Astrocyte of the cerebellum (primary cell): ENCODE measurements around the gene SAMD9L.

Source experiments
- DNase-seq: peaks from one replicate; pipeline ENCODE4 v3.0.0-alpha.2; 2011; ENCODE audit warnings: low read depth
- H3K4me3 ChIP-seq: 2 replicates; pipeline ENCODE4 v1.5.1; 2011; ENCODE audit warnings: mild to moderate bottlenecking, low read depth, low read length, moderate library complexity
- in situ Hi-C: cut with HindIII; loops from 2 replicates; pipeline ENCODE4 v1.10.0; 2017; ENCODE audit warnings: low sequenced_read_pairs
- TF ChIP-seq, protein P1 (sequence below): IDR thresholded peaks from 2 replicates; pipeline ENCODE4 v1.5.1; 2012; ENCODE audit warnings: low read length, low read depth, moderate library complexity, mild to moderate bottlenecking; ENCODE audit errors: missing control alignments

Gene SAMD9L

GRCh38 chr7:93117852-93118530, 30.2 kb downstream of the SAMD9L start, which contains the start of gene SAMD9:
Gene SAMD9, minus strand, starts transcription at chr7:93117979. Its CDS starts 11,882 bp downstream, at chr7:93106097.
- TF ChIP-seq, protein P1, sequence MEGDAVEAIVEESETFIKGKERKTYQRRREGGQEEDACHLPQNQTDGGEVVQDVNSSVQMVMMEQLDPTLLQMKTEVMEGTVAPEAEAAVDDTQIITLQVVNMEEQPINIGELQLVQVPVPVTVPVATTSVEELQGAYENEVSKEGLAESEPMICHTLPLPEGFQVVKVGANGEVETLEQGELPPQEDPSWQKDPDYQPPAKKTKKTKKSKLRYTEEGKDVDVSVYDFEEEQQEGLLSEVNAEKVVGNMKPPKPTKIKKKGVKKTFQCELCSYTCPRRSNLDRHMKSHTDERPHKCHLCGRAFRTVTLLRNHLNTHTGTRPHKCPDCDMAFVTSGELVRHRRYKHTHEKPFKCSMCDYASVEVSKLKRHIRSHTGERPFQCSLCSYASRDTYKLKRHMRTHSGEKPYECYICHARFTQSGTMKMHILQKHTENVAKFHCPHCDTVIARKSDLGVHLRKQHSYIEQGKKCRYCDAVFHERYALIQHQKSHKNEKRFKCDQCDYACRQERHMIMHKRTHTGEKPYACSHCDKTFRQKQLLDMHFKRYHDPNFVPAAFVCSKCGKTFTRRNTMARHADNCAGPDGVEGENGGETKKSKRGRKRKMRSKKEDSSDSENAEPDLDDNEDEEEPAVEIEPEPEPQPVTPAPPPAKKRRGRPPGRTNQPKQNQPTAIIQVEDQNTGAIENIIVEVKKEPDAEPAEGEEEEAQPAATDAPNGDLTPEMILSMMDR, result no peak
- in situ Hi-C loops, result no loop called here
- DNase-seq, result peak; percentile 34
- H3K4me3 ChIP-seq, result peak within 1 kb of the TSS; percentile 24

- no peak for DNase-seq
- TF ChIP-seq, protein P1, result no peak
- in situ Hi-C loops, result no loop called here
- H3K4me3 ChIP-seq, result peak overlapping the region; percentile 24
Measured at GRCh38 chr7:93117327-93117726, 30.9 kb downstream of the SAMD9L start.

GRCh38 chr7:93115796-93116195, 32.4 kb downstream of the SAMD9L start:
- in situ Hi-C loops, result no loop called here
- DNase-seq, result no peak

DNA sequence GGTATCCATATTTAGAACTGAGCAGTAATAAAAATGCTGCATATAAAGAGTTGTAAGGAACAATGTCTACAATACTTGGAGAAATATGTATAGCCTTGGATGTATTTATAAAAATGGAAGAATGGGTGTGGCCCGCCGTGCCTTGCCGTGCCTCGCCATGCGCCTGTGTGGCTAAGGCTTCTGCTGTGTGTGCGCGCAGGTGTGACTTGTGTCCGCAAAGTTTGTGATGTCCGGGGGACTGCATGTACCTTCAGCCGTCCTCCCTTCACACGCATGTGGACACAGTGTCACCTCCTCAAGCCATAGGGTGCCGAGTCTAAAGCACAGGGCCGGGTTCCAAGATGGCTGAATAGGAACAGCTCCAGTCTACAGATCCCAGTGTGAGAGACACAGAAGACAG, 40.2 kb downstream of the SAMD9L start:
- in situ Hi-C loops, result no loop called here
- no peak overlapping the region for H3K4me3 ChIP-seq
- no peak for DNase-seq
- TF ChIP-seq, protein P1, result no peak

More at GRCh38 chr7:93115796-93116195, 32.4 kb downstream of the SAMD9L start:
- TF ChIP-seq, protein P1, result no peak
- no peak overlapping the region for H3K4me3 ChIP-seq

GRCh38 chr7:93097388-93097787, 50.8 kb downstream of the SAMD9L start:
- no peak overlapping the region for H3K4me3 ChIP-seq
- in situ Hi-C loops, result no loop called here
- TF ChIP-seq, protein P1, result no peak
- DNase-seq, result no peak

- in situ Hi-C loops, result no loop called here
- no peak overlapping the region for H3K4me3 ChIP-seq
- TF ChIP-seq, protein P1, result peak; percentile 40
- DNase-seq, result peak; percentile 12
Measured at GRCh38 chr7:93092757-93093370, 55.3 kb downstream of the SAMD9L start.
